GM18505 (cell line): ENCODE measurements around the gene AOPEP.

Source experiments
- ATAC-seq: cut with Tn5 transposase; IDR thresholded peaks from one replicate; pipeline ENCODE4 v1.9.1; 2021; ENCODE audit not compliant: unreplicated experiment
- POLR2A ChIP-seq: IDR thresholded peaks from 4 replicates; pipeline ENCODE4 v1.6.1; 2011; ENCODE audit warnings: borderline replicate concordance; ENCODE audit not compliant: insufficient read depth, insufficient read length; ENCODE audit errors: extremely low read depth

The AOPEP gene

DNA sequence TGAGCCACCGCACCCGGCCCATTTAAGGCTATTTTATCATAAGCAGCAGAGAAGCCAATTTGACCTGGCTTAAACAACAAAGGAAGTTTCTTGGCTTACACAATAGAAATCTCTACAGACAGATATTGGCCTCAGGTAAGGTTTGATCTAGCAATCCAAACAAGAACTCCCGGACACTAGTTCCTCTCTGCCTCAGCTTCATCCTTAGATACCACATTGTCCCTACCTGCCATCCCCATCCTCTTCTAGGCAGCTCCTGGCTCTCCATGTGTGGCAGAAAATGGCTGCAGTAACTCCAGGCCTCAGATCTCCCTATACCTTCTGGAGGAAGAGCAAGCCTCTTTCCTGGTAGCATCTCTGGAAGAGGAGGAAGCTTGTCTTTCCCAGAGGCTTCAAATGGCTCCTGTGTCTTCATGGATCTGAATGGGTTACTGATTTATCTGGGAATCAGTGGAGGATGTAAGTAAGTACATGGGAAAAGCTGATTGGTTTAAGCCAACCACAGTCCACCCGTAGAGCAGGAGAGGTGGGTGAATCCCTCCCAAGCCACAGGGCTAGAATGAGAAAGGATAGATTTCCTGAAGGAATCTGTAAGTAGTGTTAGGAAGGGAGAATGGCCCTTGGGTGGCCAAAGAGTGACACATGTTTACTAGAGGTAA is 26.7 kb upstream of the AOPEP start:
- ATAC-seq = no peak
- TF ChIP-seq POLR2A = no peak

DNA sequence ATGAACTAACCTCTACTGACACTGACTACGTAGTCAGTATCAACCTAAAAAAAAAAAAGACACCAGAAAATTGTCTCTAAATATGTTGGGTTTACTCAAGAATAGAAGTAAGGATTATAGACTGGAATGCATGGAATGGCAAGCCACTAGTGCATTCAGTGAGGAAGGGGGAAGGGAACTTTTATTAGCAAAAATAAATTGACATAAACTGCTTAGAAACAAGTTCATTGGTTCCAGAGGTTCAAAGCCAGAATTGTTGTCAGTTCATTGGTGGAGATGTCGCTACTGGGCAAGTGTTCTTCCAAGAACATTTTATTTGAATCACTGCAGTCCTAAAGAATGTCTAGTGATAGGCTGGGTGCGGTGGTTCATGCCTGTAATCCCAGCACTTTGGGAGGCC is 26.1 kb upstream of the AOPEP start:
- ATAC-seq = no peak
- no peak for TF ChIP-seq POLR2A

DNA sequence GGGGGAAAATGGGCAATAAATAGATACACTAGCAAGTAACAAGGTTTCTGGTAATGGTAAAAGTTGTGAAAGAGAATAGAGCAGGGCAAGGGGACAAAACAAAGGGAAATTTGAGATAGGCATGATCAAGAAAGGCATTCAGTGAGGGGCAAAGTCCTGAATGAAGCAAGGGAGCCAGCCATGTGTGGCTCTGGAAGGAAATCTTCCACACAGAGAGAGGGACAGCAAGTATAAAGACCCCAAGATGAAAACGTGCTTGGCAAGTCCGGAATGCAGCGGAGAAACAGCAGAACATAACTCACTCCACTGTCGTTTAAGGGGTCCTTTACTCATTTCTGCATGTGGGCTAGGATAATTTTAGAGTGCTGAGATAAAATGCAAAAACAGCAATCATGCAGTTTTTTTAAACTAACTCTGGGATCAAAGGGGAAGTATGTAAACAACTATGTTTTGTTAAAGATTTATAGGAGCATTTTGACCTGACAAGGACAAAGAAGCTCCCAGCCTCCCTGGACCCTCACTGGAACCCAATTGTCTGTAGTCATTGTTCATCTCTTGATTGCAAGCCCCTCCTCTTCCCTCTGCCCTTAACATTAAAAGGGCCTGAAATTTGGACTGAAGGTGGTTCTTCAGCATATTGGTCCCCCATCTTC is 22.9 kb upstream of the AOPEP start:
- ATAC-seq = no peak
- no peak for TF ChIP-seq POLR2A

DNA sequence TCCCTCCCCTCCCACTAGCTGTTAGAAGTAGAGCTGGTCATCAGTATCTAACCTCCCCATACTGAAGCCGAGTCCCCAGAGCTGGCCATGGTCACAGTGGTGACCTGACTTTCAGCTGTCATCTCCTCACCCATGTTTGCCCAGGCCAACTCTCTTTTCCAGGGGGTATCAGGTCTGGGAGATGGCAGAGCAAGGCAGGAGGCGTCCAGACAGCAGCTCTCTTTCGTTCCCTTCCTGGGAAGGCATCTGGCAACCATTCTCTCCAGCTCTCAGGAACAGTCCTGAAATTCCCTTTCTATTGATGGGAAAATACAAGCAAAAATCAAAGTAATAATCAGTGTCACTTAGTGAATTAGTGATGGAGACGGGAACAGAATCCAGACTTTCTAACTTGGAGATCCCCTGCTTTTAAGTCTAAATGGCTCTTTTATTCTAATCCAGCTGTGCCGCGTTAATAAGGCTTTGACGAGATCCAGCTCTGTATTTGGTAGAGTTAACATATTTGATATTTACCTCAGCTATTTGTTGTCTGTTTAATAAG is 21.3 kb upstream of the AOPEP start:
- TF ChIP-seq POLR2A = no peak
- no peak for ATAC-seq

DNA sequence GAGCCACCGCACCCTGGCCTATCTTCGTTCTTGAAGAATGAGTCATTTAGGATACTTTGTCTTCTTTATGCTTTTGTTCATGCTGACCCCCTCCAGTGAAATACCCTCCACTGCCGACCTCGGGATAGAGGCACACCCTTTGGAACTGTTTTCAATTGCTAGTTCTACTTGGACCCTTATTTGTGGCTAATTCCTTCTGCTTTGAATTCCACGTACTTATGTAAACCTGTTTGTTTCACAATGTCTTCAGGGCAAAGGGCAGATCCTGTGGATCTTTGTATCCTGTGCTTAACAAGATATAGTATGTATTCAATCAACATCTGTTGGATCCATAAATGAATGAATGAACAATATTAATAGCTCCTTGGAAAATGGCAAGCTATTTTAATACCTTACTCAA is 19.6 kb upstream of the AOPEP start:
- no peak for ATAC-seq
- no peak for TF ChIP-seq POLR2A

DNA sequence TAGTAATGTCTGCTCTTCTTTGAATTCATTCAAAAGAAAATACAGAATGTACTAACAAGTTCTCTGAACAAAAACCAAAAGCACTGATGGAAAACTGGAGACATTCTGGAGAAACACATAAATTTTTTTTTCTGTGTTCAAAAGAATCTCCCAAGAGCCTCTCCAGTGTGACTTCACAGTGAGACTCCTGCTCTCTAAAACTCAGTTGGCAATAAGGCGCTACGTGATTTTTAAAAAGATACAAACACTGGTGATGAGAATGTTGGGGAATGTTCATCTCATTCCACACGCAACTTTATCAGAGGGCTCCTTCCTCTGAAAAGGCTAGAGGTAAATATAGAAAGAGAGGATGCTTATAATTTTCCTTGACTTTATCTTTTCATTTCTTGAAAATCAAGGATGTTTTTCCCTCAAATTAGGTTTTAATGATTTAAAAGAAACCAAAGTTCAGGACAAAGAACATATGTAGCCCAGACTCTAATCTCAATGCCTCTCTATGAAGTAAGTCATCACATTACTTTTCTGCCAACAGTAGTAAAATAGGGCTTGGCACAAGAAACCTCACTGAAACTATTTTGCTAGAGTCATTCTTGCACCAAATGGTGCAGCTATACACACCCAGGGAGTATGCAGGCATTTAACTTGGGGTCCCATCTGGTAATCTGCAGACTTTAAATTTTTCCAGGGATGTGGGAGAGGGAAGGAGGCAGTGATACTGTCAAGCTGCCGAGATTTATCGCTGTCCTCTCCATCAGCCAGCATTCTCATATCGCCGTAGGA is 12.9 kb upstream of the AOPEP start:
- ATAC-seq = no peak
- TF ChIP-seq POLR2A = no peak

DNA sequence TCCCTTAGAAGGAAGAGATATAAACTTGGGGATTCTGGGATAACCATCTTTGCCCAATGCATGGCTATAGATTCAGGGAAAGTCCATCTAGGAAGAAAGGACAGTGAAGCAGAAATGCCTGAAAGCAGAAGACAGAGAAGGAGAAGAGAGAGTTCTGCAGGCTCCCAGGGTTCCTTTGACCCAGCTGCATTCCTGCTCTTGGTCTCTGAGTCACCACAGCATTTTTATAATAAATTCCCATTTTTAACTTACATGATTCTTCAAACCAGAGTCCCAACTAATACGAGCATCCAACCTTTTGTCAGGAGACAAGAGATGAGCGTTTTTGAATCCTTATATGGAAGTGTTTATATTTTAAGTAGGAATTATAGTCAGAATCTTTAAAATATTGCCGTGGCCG is 12.0 kb upstream of the AOPEP start:
- TF ChIP-seq POLR2A = no peak
- no peak for ATAC-seq

DNA sequence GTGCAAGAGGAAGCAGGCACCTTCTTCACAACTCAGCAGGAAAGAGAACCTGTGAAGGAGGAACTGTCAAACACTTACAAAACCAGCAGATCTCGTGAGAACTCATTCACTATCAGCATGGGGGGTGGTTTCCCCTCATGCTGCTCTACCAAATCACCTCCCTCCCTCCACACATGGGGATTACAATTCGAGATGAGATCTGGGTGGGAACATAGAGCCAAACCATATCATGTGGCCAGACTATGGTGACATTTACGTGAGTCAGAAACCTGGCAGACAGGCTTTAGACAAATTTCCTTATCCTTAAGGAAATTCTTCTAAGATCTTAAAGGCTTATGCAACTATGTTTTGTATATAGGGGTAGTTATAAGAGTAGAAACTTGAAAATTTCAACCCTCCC is 8.7 kb upstream of the AOPEP start:
- no peak for ATAC-seq
- TF ChIP-seq POLR2A = no peak

DNA sequence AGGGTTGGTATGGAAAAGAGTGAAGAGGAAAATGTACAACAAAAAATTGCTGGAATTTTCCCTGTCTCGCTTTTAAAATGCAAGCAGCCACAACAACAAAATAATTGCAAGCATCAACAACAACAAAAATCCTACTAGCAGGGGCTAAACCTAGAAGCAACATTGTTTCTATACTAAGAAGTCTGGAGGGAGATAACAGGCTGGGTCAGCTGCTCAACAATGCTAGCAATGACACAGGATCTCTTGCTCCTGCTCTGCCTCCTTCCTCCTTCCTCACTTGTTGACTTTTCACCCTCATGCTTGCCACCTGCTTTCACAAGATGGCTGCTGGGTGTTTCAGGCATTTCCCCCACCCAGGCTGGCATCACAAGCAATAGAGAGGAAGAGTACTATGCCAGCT is 7.6 kb upstream of the AOPEP start:
- ATAC-seq = no peak
- no peak for TF ChIP-seq POLR2A

DNA sequence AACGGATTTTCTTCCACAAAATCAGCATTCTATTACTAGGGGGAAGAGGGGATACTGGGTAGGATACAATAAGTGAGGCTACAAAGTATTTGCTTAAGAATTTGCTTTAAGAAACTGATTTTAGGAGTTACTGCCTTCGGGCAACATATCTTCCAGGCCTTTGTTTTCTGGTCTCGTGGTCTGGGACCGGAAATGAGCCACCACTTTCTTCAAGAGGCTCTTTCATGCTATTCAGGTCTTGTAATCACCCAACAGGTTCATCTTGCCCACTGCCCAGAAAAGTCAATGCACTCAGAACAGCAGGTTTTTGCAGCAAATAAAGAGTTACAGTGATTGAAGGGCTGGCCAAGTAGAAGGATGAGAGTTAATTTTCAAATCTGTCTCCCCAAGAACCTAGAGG is 6.6 kb upstream of the AOPEP start:
- no peak for ATAC-seq
- no peak for TF ChIP-seq POLR2A

DNA sequence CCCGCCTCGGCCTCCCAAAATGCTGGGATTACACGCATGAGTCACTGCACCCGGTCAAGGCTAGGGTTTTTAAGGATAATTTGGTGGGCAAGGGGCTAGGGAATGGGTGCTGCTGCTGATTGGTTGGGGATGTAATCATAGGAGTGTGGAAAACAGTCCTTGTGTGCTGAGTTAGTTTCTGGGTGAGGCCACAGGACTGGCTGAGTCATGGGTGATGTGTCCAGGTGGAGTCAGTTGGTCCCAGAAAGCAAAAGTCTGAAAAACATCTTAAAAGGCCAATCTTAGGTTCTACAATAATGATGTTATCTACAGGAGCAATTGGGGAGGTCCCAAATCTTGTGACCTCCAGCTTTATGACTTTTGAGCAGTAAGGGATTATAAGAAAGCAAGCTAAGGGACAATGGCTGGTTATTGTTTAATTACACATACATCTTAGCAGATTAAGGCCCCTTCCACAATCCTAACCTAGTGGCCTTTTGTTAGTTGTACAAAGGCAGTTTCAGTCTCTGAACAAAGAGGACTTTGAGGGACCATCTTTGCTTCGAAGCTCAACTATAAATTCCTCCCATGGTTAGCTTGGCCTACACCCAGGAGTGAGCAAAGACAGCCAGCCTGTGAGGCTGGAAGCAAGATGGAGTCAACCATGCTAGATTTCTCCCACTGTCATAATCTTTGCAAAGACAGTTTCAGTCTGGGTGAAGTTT is 5.5 kb upstream of the AOPEP start:
- no peak for TF ChIP-seq POLR2A

DNA sequence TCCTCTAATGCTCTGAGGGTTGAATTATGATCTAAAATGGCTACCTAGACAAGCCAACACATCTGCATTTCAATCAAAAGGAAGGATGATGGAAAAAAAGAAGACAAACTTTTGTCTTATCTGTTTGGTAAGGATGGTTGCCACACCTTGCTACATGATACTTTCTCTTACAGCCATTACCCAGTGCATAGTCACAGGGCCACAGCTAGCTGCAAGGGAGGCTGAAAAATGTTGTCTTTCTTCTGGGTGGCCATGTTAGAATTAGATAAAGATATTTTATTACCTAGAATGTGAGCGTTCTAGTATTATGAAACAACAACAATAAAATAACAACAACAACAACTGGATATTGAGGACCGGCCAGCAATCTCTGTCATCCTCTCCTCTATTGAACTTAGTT is 4.7 kb upstream of the AOPEP start:
- no peak for TF ChIP-seq POLR2A
- no peak for ATAC-seq

More for the DNA sequence above, 5.5 kb upstream of the AOPEP start:
- no peak for ATAC-seq

DNA sequence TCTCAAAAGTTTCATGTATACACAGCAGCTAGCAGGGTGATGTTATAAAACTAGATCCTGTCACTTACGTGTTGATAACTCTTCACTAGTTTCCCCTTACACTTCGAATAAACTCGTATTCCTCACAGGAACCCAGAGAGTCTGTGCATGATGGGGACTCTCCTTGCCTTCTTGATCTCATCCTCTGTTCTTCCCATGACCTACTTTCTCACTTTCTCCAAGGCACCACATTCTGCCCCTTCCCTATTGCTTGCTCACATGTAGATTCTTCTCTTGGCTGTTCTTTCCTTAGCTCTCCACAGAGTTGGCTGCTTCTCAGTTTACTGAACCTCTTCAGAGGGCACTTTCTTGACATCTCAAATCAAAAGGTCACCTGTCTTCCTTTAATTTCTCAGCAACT is 1.2 kb upstream of the AOPEP start:
- no peak for TF ChIP-seq POLR2A
- ATAC-seq = no peak
